Stimulated activated naive CD4-positive, alpha-beta T cell treated with Interleukin-2 at 50 U/mL for 16 hours (primary cell): ENCODE data around the gene UQCR10.

Experiments
- DNase-seq: peaks from one replicate; lab custom pipeline; 2025; lab: John Stamatoyannopoulos, UW

Gene UQCR10

DNA sequence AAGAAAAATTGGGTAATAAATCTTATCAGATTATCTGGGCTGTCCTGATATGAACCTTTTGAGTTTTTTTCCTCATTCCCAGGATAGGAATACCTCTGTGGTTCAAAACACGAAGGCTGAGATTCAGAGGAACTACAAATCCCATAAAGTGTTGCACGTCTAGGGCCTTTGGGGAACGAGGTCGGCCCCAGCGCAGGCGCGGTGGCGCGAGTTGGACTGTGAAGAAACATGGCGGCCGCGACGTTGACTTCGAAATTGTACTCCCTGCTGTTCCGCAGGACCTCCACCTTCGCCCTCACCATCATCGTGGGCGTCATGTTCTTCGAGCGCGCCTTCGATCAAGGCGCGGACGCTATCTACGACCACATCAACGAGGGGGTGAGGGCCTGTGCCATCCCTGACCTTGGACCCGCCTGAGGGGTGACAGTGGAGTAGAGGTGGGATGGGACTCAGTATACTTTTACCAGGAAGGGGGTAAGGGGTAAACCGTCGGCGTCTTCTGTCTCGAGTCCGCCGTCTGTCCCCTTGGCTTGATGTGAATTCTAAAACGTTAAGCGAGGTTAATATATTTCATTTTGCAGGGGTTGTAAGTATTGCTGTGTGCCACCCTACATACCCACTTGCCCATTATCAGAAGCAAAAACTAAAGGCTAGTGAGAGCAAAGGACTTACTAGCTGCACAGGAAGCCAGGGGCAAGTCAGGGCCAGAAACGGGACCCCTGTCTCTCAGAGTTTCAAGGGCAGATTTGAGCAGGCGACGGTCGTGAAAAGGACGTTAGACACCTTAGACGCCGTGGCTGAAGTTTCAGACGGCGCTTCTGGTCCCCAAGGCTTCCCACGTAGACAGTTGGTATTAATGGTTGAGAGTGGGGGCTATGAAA, at the start of gene UQCR10:
Gene UQCR10 (plus strand): TSS at position 199 of the 881 bp plus-strand sequence. CDS start 30 bp downstream, at position 229.
- DNase-seq: peak; percentile 90

DNA sequence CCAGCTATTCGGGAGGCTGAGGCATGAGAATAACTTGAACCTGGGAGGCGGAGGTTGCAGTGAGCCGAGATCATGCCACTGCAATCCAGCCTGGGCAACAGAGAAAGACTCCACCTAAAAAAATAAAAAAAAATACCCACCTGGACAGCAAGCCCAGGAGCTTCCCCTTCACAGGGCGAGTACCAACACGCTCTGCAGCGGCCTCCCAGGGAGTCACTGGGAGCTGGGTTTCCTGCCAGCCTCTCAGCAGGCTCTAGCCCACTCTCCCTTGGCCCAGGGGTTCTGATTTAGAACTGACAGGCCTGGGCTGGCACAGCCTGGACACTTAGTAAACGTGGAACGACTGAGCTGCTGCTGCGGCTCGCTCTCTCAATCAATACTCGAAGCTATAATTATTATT, 49.4 kb upstream of the UQCR10 start:
- no peak for DNase-seq

DNA sequence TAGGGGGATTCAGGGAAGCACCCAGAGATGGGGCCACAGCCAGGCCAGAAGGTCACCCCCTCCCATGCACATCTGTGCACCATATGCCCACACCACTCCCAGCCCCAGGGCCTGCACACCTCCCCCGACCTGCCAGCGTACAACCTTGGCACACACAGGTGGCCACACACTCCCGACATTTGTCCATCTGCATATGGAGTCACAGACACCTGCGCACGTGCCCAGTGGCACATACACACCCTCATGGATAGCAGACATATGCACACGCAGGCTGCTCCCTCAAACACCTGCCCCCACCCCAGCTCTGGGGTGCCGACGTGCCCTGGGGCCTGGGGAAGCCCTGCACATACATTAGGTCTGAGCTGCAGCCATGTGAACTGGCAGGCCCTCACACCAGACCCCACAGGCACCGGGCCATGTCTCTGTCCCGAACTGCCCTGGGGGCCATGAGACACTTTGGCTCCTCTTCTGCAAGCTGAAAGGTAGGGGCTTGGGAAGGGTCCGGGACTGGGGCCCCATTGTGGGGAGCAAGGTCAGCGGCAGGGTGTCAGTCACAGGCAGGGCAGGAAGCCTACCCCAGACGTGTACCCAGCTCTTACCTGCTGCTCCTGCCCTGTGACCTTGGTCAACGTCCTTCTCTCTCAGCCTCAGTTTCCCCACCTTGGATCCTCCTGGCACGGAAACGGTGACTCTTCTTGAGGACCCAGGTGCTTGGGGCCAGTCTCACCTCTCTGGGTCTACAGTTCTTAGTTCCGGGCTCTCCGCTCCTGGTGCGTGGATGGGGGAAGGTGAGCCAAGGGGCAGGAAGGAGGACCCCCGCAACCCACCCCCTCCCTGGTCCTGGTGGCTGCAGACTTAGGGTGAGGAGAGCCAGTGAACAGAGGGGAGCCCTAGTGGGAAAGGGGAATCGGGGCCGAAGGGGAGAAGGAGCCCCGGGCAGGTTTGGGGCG, 47.9 kb upstream of the UQCR10 start:
- DNase-seq: no peak

- no peak for DNase-seq
Observed at GRCh38 chr22:29719899-29720645, 47.1 kb upstream of the UQCR10 start, which contains the start of gene CABP7. CABP7 (plus strand) TSS chr22:29720003; CDS start chr22:29720425, 422 bp downstream.

- no peak for DNase-seq
Observed at GRCh38 chr22:29720811-29721323, 46.3 kb upstream of the UQCR10 start.

GRCh38 chr22:29722151-29722550, 45.0 kb upstream of the UQCR10 start:
- DNase-seq: no peak

DNA sequence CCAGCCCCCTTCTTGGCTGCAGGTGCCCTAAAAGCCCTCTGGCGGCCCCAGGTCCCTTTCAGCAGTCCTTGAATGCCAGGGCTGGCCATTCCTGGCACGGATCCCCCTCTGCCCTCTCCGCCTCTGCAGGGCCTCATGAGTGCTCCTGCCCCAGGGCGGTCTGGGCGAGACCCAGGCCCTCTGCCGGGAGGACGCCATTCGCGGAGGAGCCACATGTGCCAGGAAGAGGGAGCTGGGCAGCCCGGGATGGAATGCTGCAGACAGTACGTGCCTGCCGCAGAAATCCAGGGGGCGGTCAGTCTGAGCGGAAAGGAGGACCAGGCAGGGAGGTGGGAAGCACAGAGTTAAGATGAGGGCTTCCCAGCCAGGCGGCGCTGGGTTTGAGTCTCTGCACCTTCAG, 44.6 kb upstream of the UQCR10 start:
- no peak for DNase-seq

DNA sequence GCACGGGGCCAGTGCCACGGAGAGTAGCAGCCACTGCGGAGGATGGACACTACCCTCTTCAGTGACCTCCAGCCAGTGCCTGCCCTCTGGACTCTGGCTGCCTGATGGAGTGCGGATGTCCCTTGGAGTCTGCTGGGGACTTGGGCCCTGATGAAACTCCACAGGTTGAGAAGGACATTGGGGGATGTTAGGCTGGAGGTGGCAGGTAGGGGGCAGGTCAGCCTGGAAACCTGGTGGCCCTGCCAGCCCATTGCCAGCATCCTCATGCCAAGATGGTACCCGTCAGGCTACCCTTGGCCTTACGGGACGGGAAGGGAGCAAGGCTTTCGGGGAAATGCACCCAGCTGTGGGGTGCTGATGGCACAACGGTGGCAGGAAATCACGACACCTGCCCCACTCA, 43.4 kb upstream of the UQCR10 start:
- DNase-seq: no peak

GRCh38 chr22:29724843-29725242, 42.3 kb upstream of the UQCR10 start:
- no peak for DNase-seq

DNA sequence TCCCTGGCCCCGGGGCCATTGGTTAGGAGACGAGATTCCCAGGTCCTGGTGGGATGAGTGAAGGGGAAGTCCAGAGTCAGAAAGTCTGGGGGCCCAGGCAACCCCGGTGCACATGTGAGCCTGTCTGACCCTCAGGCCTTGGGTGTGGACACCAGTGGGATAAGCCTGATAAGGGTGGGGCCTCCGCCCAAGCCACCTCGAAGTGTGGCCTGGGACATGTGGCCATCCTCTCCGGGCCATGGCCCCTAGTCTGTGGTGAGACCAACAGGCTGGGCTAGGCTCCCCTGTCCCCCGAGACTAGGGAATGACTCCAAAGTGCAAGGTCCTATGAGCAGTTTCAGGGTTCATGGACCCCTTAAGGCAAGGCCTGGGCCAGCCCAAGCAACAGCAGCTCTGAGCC, 41.1 kb upstream of the UQCR10 start:
- DNase-seq: no peak

DNA sequence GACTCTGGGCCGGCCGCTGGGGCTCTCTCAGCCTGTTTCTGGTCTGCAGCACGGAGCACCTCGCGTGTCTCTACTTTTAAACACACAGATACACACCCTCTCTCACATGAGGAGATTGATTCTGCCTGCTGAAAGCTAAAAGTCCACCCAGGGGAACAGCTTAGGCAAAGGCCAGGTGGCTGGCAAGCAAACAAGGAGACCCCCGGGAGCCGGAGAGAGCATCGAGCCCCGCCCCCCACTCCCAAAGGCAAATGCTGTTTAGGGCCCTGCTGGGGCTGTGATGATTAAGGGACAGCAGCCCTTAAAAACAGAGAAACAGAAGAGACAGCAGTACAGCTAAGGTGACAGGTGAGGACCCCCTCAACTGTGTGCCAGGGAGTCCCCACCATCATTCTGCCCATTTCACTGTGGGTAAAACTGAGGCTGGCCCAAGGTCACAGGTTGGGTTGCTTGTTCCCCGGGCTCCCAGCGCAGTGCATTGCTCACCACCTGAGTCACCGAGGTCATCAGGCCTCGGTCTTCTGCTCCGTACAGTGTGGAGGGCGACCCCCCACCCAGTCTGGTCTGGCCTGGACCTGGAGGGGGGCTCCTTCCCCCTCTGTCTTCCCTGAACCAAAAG, 40.5 kb upstream of the UQCR10 start:
- DNase-seq: no peak

DNA sequence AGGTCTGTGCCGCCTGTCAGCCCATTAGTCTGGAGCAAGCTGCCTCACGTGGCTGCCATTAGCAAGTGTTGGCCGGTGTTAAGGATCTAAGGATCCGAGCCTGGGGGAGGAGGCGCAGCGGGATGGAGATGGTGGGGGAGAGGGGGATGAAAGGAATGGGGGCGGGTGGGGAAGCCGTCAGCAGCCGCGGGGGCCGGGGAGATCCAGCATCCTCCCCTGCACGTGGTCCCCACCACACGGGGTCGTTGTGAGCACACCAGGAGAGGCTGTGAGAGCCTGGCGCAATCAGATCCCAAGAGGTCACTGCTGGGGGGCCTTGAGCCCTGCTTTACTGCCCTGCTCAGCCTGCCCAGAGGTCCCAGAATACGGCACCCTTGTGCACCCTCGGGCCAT, 40.0 kb upstream of the UQCR10 start:
- no peak for DNase-seq

DNA sequence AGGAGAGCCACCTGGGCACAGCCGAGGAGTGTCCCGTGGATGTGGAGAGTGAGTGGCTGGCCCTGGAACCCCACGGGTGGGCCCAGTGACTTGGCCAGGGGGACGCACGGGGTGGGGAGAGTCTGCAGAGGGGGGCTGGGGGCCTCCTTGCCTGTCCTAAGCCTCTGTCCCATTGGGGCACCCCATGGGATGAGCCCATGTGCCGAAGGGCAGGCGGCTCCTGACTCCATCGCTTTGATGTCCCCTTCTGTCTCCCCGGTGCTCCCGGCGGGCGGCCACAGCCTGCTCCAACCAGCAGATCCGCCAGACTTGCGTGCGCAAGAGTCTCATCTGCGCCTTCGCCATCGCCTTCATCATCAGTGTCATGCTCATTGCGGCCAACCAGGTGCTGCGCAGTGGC, 38.0 kb upstream of the UQCR10 start:
- no peak for DNase-seq

DNA sequence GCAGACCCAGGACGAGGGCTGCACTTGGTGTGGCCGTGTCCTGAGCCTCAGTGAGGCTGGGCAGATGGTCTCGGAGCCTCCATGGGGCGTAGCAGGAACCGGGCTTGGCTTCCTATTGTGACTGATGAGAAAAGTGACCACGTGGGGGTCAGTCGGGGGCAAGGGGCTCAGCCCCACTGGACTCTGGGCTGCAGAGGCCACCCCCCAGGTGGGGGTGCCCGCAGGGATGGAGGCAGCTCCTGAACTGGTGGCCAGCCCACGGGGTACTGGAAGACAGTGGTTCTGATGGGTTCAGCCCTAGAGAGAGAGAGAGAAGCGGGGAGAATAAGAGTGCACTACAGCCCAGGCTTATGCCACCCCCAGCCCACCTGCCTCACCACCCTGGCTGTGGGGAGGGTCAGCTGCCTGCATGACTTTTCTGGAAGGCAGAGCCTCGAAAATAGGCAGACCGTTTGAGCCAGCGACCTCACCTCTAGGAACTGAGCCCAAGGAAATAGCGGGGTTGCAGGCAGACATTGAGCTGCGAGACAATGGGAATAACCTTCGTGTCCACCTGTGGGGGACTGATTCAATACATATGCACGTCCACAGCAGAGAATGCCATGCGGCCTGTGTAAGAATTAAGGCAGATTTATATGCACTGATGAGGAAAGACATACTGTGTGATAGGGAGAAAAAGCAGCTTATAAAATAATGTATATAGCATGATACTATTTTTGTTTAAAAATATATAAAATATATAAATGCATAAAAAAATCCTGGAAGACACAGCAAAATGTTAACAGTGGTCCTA, 35.9 kb upstream of the UQCR10 start:
- no peak for DNase-seq

- DNase-seq: no peak
Observed at GRCh38 chr22:29732883-29733282, 34.3 kb upstream of the UQCR10 start.

DNA sequence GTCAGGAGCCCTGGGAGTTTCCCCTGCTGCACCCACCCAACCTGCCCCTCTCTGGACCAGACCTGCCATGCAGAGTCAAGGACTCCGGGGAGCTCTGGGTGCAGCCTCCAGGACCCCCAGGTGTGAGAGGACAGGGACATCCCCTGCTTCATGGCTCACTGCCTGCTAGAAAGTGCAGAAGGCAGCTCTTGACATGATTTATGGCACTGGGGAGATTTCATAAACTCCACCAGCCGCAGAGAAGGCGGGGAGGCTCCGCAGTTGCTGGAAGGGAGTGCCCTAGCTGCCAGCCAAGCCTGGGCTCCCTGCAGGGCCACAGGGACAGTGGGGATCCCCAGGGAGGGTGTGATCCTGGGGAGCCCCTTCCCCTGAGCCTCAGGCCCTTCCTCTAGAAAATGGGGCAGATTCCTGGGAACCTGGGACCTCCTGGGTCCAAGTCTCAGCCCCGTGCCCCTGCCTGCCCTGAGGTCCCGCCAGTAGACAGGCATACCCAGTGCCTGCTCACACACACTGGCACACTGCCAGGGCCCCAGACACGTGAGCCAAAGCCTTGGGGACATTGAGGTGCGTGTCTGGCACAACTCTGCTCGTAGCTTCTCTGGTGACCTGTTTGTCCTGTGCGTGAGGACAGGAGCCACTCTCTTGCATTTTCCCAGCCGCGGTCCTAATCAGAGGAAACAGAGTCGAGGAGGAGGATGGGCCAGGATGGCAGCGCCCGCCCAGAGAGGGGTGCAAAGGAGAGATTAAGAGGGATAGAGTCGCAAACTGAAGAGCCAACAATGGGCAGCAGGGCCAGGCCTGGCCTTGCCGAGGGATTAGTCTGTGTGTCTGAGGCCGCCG, 33.6 kb upstream of the UQCR10 start:
- DNase-seq: no peak

DNA sequence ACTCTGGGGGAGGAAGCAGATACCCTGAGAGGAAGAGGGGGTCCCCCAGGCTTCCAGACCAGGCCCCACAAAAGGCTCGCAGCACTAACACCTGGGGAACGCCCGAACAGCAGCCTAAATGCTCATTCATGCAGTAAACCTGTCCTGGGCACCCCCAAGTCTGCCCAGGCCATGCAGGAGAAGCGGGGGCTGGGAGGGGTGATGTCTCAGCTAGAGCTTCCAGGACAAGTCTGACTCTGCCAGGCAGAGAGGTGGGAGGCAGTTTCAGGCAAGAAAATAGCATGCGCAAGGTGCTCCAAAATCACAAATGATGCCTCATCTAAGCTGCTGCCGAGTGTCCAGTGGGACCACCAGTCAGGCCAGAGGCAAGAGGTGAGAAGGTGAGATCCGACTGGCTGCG, 32.8 kb upstream of the UQCR10 start:
- DNase-seq: no peak

DNA sequence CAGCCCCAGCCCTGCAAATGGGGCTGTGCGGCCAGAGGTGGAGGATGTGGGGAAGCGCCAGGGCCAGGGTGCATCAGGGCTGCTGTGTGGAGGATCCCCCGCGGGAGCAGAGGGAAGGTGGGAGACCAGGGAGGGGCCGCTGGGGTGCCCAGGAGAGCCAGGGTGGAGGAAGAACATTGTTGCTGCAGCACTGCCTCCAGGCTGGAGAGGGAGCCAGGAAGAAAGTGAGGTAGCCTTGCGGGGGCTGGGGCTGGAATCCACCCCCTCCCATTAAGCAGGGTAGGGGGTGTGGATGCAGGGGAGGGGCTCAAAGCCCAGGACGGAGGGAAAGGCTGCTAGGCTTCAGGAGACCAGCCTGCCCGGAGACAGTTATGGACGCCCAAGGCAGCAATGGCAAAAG, 32.3 kb upstream of the UQCR10 start:
- DNase-seq: no peak

DNA sequence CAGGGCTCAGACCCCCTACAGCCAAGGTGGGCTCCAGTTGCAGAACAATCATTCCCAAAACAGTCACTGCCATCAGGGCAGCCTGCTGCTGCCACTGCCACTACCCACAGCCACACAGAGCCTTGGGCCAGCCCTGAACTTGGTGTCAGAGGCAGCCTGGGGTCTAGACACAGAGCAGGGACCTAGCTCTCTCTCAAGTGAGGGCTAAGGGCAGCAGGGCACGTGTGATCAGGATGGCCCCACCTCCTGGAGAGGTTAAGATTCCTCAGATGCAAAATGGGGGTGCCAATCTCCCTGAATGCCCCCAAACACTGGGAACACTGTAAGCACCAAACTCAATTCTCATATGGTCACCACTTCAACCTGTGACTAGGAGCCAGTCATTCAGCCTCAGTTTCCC, 31.8 kb upstream of the UQCR10 start:
- no peak for DNase-seq
